ENCODE data around the gene ZNF57. TPM values are rescaled to one million over a fixed set of nuclear protein-coding genes. Genes with fewer than 3 reads are reported as not detected.
A peak's percentile ranks its signal among the peaks of the same experiment; 100 is the strongest.
"Not testable (repeated sequence)": the region's sequence is repeated elsewhere in the genome, so short reads cannot be mapped to it uniquely, and the experiment has no call there.

Gene ZNF57
- total RNA-seq, 1 experiment from 2014 or later, result 5.7 TPM

GRCh38 chr19:2952953-2953481, 52.3 kb downstream of the ZNF57 start:
- DNase-seq (ENCODE audit: low spot score), result peak; percentile 79

DNA sequence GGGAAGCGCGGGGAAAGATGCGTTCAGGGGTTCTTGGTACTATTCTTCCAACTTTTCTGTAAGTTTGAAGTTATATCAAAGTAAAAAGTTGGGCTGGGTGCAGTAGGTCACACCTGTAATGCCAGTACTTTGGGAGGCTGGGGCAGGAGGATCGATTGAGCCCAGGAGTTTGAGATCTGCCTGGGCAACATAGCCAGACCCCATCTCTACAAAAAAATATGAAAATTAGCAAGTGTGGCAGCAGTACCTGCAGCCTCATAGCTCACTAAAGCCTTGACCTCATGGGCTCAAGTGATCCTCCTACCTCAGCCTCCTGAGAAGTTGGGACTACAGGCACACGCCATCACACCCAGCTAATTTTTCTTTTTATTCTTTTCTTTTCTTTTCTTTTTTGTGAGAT, 56.4 kb downstream of the ZNF57 start:
- no peak for DNase-seq (ENCODE audit: low spot score)

- no peak for DNase-seq (ENCODE audit: low spot score)
These were observed 59.4 kb downstream of the ZNF57 start for GRCh38 chr19:2960120-2960519.

DNA sequence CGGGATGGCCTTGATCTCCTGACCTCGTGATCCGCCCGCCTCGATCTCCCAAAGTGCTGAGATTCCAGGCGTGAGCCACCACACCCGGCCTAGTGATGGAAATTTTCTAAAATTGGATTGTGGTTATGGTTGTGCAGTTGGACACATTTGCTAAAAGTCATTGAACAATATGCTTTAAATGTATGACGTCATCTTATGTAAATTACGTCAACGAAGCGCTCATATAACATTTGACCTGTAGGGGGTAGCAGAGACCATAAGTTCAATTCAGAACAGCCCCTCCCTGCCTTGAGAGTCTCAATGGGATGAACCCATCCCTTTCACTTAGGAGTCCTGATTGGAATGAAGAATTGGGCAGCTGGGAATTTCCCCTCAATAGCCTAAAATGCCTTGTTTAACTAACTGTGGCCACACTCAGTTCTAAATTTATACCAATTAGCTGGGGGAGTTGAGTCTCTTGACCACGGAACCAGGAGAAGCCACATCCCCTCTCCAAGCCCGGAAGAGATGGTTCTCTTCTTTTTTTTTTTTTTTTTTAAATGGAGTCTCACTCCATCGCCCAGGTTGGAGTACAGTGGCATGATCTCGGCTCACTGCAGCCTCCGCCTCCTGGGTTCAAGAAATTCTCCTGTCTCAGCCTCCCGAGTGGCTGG, 61.4 kb downstream of the ZNF57 start:
- DNase-seq (ENCODE audit: low spot score), result peak; percentile 77

- no peak for DNase-seq (ENCODE audit: low spot score)
These were observed 62.4 kb downstream of the ZNF57 start for GRCh38 chr19:2963122-2963521.

DNA sequence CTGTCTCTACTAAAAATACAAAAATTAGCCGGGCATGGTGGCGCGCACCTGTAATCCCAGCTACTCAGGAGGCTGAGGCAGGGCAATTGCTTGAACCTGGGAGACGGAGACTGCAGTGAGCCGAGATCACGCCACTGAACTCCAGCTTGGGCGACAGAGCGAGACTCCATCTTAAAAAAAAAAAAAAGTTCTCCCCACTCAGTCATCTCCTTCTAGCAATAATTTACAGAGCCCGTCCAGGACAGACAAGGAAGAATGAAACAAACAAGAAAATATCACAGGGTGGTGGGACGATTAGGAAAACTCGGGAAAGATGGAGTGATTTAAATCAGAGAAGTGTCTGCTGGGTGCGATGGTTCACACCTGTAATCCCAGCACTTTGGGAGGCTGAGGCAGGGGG, 62.9 kb downstream of the ZNF57 start:
- not testable (repeated sequence) for DNase-seq (ENCODE audit: low spot score)

GRCh38 chr19:2964874-2965273, 64.1 kb downstream of the ZNF57 start:
- DNase-seq (ENCODE audit: low spot score), result no peak

- no peak for DNase-seq (ENCODE audit: low spot score)
These were observed 67.2 kb downstream of the ZNF57 start for GRCh38 chr19:2967972-2968371.

Other genes starting within 250 kb of the ZNF57 start
- gene GNG7, start 198.2 kb upstream of the ZNF57 start, total RNA-seq (2014; rRNA removed; shearing (Covaris generic)), result 0.03 and 0.23 TPM in 2 replicates
- not detected in 2 replicates for gene DIRAS1, start 179.6 kb upstream of the ZNF57 start, total RNA-seq (2014; rRNA removed; shearing (Covaris generic))
- gene SLC39A3, start 160.9 kb upstream of the ZNF57 start, total RNA-seq (2014; rRNA removed; shearing (Covaris generic)), result 43.0 and 45.5 TPM in 2 replicates
- 122 and 127 TPM in 2 replicates for gene SGTA, start 117.7 kb upstream of the ZNF57 start, total RNA-seq (2014; rRNA removed; shearing (Covaris generic))
- 271 and 308 TPM in 2 replicates for gene THOP1, start 115.4 kb upstream of the ZNF57 start, total RNA-seq (2014; rRNA removed; shearing (Covaris generic))
- 1.2 TPM in 2 replicates for gene ZNF554, start 81.1 kb upstream of the ZNF57 start, total RNA-seq (2014; rRNA removed; shearing (Covaris generic))
- 0.65 and 1.3 TPM in 2 replicates for gene ZNF555, start 59.5 kb upstream of the ZNF57 start, total RNA-seq (2014; rRNA removed; shearing (Covaris generic))
- 0.03 and 0.23 TPM in 2 replicates for gene ZNF556, start 33.6 kb upstream of the ZNF57 start, total RNA-seq (2014; rRNA removed; shearing (Covaris generic))
- 0.86 and 1.7 TPM in 2 replicates for gene ZNF77, start 44.0 kb downstream of the ZNF57 start, total RNA-seq (2014; rRNA removed; shearing (Covaris generic))
- gene TLE6, start 76.6 kb downstream of the ZNF57 start, total RNA-seq (2014; rRNA removed; shearing (Covaris generic)), result 0.48 TPM in 1 of 2 replicates, not detected in the other
- 0.08 and 1.1 TPM in 2 replicates for gene TLE2, start 128.4 kb downstream of the ZNF57 start, total RNA-seq (2014; rRNA removed; shearing (Covaris generic))
- 356 and 359 TPM in 2 replicates for gene TLE5, start 161.6 kb downstream of the ZNF57 start, total RNA-seq (2014; rRNA removed; shearing (Covaris generic))
- 54.1 and 68.2 TPM in 2 replicates for gene GNA11, start 193.4 kb downstream of the ZNF57 start, total RNA-seq (2014; rRNA removed; shearing (Covaris generic))
- 15.9 and 20.0 TPM in 2 replicates for gene GNA15, start 235.1 kb downstream of the ZNF57 start, total RNA-seq (2014; rRNA removed; shearing (Covaris generic))

Measured in HT-29 (cell line).